ENCODE data around the gene FBXL4. TPM values are rescaled to one million over a fixed set of nuclear protein-coding genes. Genes with fewer than 3 reads are reported as not detected.

The FBXL4 gene
- total RNA-seq, 1 experiment from 2014 or later: 5.1 TPM

DNA sequence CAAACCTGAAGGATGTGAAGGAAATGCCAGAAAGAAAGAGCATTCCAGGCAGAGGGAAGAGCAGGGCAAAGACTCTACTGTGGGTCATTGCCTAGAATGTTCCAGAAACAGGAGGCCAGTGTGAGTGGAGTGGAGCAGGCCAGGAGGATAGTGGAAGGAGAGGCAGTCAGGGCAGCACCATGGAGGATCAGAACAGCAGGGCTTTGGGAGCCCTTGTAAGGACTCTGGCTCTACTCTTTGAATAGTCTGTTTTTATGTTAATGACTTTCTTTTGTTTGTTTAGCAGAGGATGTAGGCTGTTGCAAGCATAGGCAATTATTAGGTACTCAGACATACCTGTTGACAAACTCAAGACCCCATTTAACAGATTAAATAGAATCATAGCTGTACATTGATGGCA is 23.6 kb upstream of the FBXL4 start:
- Histone ChIP-seq H4K8ac (replicated peaks; ENCODE audit: insufficient read length, low read depth, low read length) (no peak overlapping the region), H2BK20ac (ENCODE audit: low read depth, low read length, poor library complexity, severe bottlenecking) (no peak overlapping the region), H3K23ac (ENCODE audit: insufficient read length, low read depth, low read length) (no peak overlapping the region), H2BK5ac (ENCODE audit: insufficient read length, low read length) (no peak overlapping the region), H3T11ph (ENCODE audit: low read length) (no peak overlapping the region), H2AK5ac (ENCODE audit: insufficient read length, low read length) (no peak overlapping the region), H3K4ac (ENCODE audit: low read depth, low read length) (no peak overlapping the region), H3K27ac (ENCODE audit: insufficient read length, low read depth, low read length) (no peak overlapping the region), H3K18ac (ENCODE audit: insufficient read length, low read depth, low read length) (no peak overlapping the region), H3K9me3 (ENCODE audit: control insufficient read depth, low read depth, low read length) (no peaks in the 10 kb centered on the region), H3K4me2 (ENCODE audit: insufficient read depth, insufficient read length, low read length) (no peak overlapping the region), H3K4me1 (ENCODE audit: insufficient read depth, low read length) (no peaks in the 10 kb centered on the region; the same call in 1 of the 2 replicates), H4K5ac (ENCODE audit: insufficient read length, low read depth, low read length) (no peak overlapping the region), H4K91ac (ENCODE audit: insufficient read length, low read depth, low read length) (no peak overlapping the region), H2AFZ (ENCODE audit: low read length) (peak overlapping the region; percentile 83), H3K9ac (ENCODE audit: extremely low read depth, insufficient read length, low read length) (no peak overlapping the region), H3K27me3 (ENCODE audit: insufficient read depth, low read length) (no peaks in the 10 kb centered on the region), H3K56ac (ENCODE audit: insufficient read length, low read depth, low read length) (no peak overlapping the region), H3K14ac (ENCODE audit: insufficient read depth, low read length) (no peak overlapping the region), H2BK15ac (ENCODE audit: low read depth, low read length) (no peak overlapping the region), H3K79me2 (ENCODE audit: insufficient read depth, low read length) (no peaks in the 10 kb centered on the region), H4K20me1 (ENCODE audit: control insufficient read depth, insufficient read depth, insufficient read length) (no peaks in the 10 kb centered on the region), H2BK12ac (ENCODE audit: insufficient read length, low read depth, low read length) (no peak overlapping the region), H3K79me1 (ENCODE audit: insufficient read depth, low read depth, low read length, poor library complexity, severe bottlenecking) (no peaks in the 10 kb centered on the region), H2BK120ac (ENCODE audit: low read depth, low read length, poor library complexity, severe bottlenecking) (no peak overlapping the region), H3K23me2 (ENCODE audit: insufficient read length, low read depth, low read length, poor library complexity, severe bottlenecking) (no peaks in the 10 kb centered on the region)
- Mint-ChIP-seq H3K27ac (peak overlapping the region in 2 of 3 experiments; percentile 4 to 28; a peak in 2 of 7 replicates), H3K4me3 (no peak overlapping the region), H3K4me1 (peaks cover 13 to 14% of the 10 kb centered on the region in 2 experiments), H3K36me3 (ENCODE audit: insufficient read depth in 1 of 3, low read depth in 3 of 3) (peaks cover 0 to 5% (median 0%) of the 10 kb centered on the region in 3 experiments; a peak in 3 of 7 replicates), H3K9me3 (peaks cover 3 to 5% of the 10 kb centered on the region in 2 experiments; a peak in 2 of 5 replicates), H3K27me3 (ENCODE audit: low read depth) (no peaks in the 10 kb centered on the region)
- no peak for DNase-seq
- no peak for TF ChIP-seq CTCF (conservative IDR thresholded peaks at IDR 0.05)

Measured in H9 (cell line).